Neuronal stem cell (in vitro differentiated cells): ENCODE results near the gene MOCOS.

Source experiments
- DNase-seq: peaks from one replicate; pipeline ENCODE4 v3.0.0-alpha.2; 2013; ENCODE audit warnings: low spot score
- H2AFZ ChIP-seq: one replicate; pipeline ENCODE4 v1.6.1; 2013; ENCODE audit warnings: mild to moderate bottlenecking, low read length, inconsistent platforms
- H2AK5ac ChIP-seq: 2 replicates; pipeline ENCODE4 v1.6.1; 2013; ENCODE audit warnings: low read depth, mild to moderate bottlenecking, inconsistent platforms, low read length, moderate library complexity, mixed read lengths
- H2BK120ac ChIP-seq: 2 replicates; pipeline ENCODE4 v1.6.1; 2013; ENCODE audit warnings: low read depth, mild to moderate bottlenecking, inconsistent platforms, low read length, moderate library complexity, mixed read lengths
- H2BK12ac ChIP-seq: one replicate; pipeline ENCODE4 v1.6.1; 2013; ENCODE audit warnings: low read length, inconsistent platforms
- H2BK15ac ChIP-seq: 2 replicates; pipeline ENCODE4 v1.6.1; 2013; ENCODE audit warnings: mild to moderate bottlenecking, low read length, inconsistent platforms, mixed read lengths
- H2BK5ac ChIP-seq: one replicate; pipeline ENCODE4 v1.6.1; 2013; ENCODE audit warnings: inconsistent platforms, mild to moderate bottlenecking, low read length, moderate library complexity
- H3K14ac ChIP-seq: one replicate; pipeline ENCODE4 v1.6.1; 2013; ENCODE audit warnings: low read length, inconsistent platforms
- H3K18ac ChIP-seq: 2 replicates; pipeline ENCODE4 v1.6.1; 2013; ENCODE audit warnings: low read length, inconsistent platforms
- H3K23ac ChIP-seq: 2 replicates; pipeline ENCODE4 v1.6.1; 2013; ENCODE audit warnings: low read depth, mild to moderate bottlenecking, mixed read lengths, low read length, inconsistent platforms; ENCODE audit not compliant: poor library complexity
- H3K27ac ChIP-seq: replicated peaks from 3 replicates; pipeline ENCODE4 v1.5.1; 2013; ENCODE audit warnings: low read length, inconsistent platforms
- H3K27me3 ChIP-seq, 3 experiments: 2 replicates each; pipeline ENCODE4 v1.6.1; 2013; ENCODE audit warnings: low read length in 3 of 3, mild to moderate bottlenecking in 2 of 3, inconsistent platforms in 1 of 3, low read depth in 1 of 3, mixed read lengths in 1 of 3, moderate library complexity in 1 of 3; ENCODE audit not compliant: control insufficient read depth in 3 of 3, insufficient read depth in 3 of 3
- H3K36me3 ChIP-seq, 2 donors: replicated peaks in 1 of 2; 2 replicates each; pipeline ENCODE4 v1.6.1; 2013; ENCODE audit warnings: low read length in 2 of 2; ENCODE audit not compliant: control insufficient read depth in 2 of 2, insufficient read depth in 2 of 2
- H3K4ac ChIP-seq: 2 replicates; pipeline ENCODE4 v1.6.1; 2013; ENCODE audit warnings: inconsistent platforms, mild to moderate bottlenecking, low read length, moderate library complexity
- H3K4me1 ChIP-seq, 2 donors: 1 replicate in 1 of 2; 2 replicates in 1 of 2; pipeline ENCODE4 v1.6.1; 2013; ENCODE audit warnings: low read length in 2 of 2, low read depth in 1 of 2; ENCODE audit not compliant: control insufficient read depth in 2 of 2, insufficient read depth in 1 of 2
- H3K4me2 ChIP-seq: one replicate; pipeline ENCODE4 v1.6.1; 2013; ENCODE audit warnings: mild to moderate bottlenecking, low read length, inconsistent platforms; ENCODE audit not compliant: insufficient read depth, poor library complexity, severe bottlenecking
- H3K4me3 ChIP-seq, 2 donors: 2 replicates each; pipeline ENCODE4 v1.5.1; 2013; ENCODE audit warnings: low read length in 2 of 2, mild to moderate bottlenecking in 2 of 2, inconsistent platforms in 1 of 2, moderate library complexity in 1 of 2
- H3K79me1 ChIP-seq: one replicate; pipeline ENCODE4 v1.6.1; 2013; ENCODE audit warnings: low read depth, mild to moderate bottlenecking, inconsistent platforms, low read length, moderate library complexity
- H3K9ac ChIP-seq: one replicate; pipeline ENCODE4 v1.6.1; 2013; ENCODE audit warnings: mild to moderate bottlenecking, low read depth, low read length, inconsistent platforms; ENCODE audit not compliant: poor library complexity
- H3K9me3 ChIP-seq, 2 donors: replicated peaks in 1 of 2; 2 replicates each; pipeline versions ENCODE3 to v1.6.1; 2013; ENCODE audit warnings: low read length in 2 of 2, mild to moderate bottlenecking in 2 of 2, inconsistent platforms in 1 of 2, low read depth in 1 of 2, mixed read lengths in 1 of 2, moderate library complexity in 1 of 2; ENCODE audit not compliant: control insufficient read depth in 2 of 2, insufficient read depth in 1 of 2
- H4K8ac ChIP-seq: one replicate; pipeline ENCODE4 v1.6.1; 2013; ENCODE audit warnings: low read depth, mild to moderate bottlenecking, inconsistent platforms, low read length, moderate library complexity
- H4K91ac ChIP-seq: one replicate; pipeline ENCODE4 v1.6.1; 2013; ENCODE audit warnings: low read length, low read depth, mild to moderate bottlenecking, inconsistent platforms; ENCODE audit not compliant: poor library complexity
- WGBS, 2 donors: extraction: QIAGEN DNeasy Blood & Tissue Kit; methylation state at CpG; one replicate each; pipeline ENCODE4 v1.1.7; 2013; ENCODE audit warnings: missing lambda C conversion rate in 2 of 2, mixed read lengths in 1 of 2; ENCODE audit not compliant: insufficient read length in 2 of 2, insufficient replicate concordance in 1 of 2; ENCODE audit errors: extremely low coverage in 2 of 2; 5-methylcytosine and 5-hydroxymethylcytosine counted together

Gene MOCOS

GRCh38 chr18:36186461-36187192 is 670 bp upstream of the MOCOS start:
- peaks cover 0 to 2% of the 10 kb centered on the region in 2 donors for H3K4me1 ChIP-seq
- WGBS, 2 donors = no CpG with 5 or more reads among the region's 47 CpGs
- H3K27me3 ChIP-seq = peaks cover 21 to 51% (median 41%) of the 10 kb centered on the region in 3 experiments
- no peak overlapping the region for H2AK5ac ChIP-seq
- H3K18ac ChIP-seq = peak overlapping the region; percentile 21
- no peak overlapping the region for H3K23ac ChIP-seq
- no peak overlapping the region for H2BK12ac ChIP-seq
- H3K4ac ChIP-seq = no peak overlapping the region
- no peak overlapping the region for H2BK5ac ChIP-seq
- H4K91ac ChIP-seq = no peak overlapping the region
- peak overlapping the region; percentile 65 to 81 for H3K4me3 ChIP-seq
- no peak overlapping the region for H3K14ac ChIP-seq
- no peak overlapping the region for H2BK120ac ChIP-seq
- H2BK15ac ChIP-seq = no peak overlapping the region
- no peak overlapping the region for H4K8ac ChIP-seq
- H3K79me1 ChIP-seq = no peaks in the 10 kb centered on the region
- peak overlapping the region; percentile 97 for H3K4me2 ChIP-seq
- peak overlapping the region; percentile 97 for H2AFZ ChIP-seq
- H3K27ac ChIP-seq = no peak overlapping the region
- H3K9ac ChIP-seq = peak overlapping the region; percentile 24
- no peaks in the 10 kb centered on the region for H3K36me3 ChIP-seq
- H3K9me3 ChIP-seq = no peaks in the 10 kb centered on the region
- no peak for DNase-seq

- H3K27me3 ChIP-seq = peaks cover 21 to 51% (median 41%) of the 10 kb centered on the region in 3 experiments
Measured at GRCh38 chr18:36187826-36188721, 777 bp downstream of the MOCOS start.

DNA sequence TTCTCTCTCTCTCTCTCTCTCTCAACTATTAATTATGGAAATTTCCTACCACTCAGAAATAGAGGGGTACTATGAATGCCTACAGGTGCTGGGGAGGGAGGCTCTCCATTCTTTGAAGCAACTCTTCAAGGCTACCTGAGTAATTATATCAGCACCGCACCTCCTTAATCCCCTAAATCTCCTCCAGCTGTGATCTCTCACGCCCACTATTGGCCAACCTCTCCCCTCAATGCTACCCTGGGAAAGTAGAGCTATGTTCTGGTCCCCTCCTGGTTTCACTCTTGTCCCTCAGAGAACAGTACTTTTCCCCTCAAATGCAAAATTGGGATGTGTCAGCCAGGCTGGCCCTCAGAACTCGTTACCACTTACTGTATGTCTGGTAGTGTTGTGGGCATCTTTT is 1.6 kb downstream of the MOCOS start:
- Histone ChIP-seq H2BK120ac (no peak overlapping the region), H4K91ac (no peak overlapping the region), H3K18ac (no peak overlapping the region), H3K4ac (no peak overlapping the region), H3K4me3 (no peak overlapping the region), H4K8ac (no peak overlapping the region), H3K27me3 (peaks cover 21 to 51% (median 41%) of the 10 kb centered on the region in 3 experiments), H2BK15ac (no peak overlapping the region), H3K14ac (no peak overlapping the region), H3K9ac (no peak overlapping the region), H3K9me3 (no peaks in the 10 kb centered on the region), H2BK5ac (no peak overlapping the region), H3K4me2 (no peak overlapping the region), H2BK12ac (no peak overlapping the region), H3K23ac (no peak overlapping the region), H2AFZ (no peak overlapping the region), H3K36me3 (no peaks in the 10 kb centered on the region), H3K27ac (no peak overlapping the region), H3K79me1 (no peaks in the 10 kb centered on the region), H3K4me1 (peaks cover 0 to 2% of the 10 kb centered on the region in 2 donors), H2AK5ac (no peak overlapping the region)
- no peak for DNase-seq
- no CpG with 5 or more reads among the region's 3 CpGs for WGBS, 2 donors

More at GRCh38 chr18:36187826-36188721, 777 bp downstream of the MOCOS start:
- Histone ChIP-seq H2AFZ (peak overlapping the region; percentile 97), H3K14ac (no peak overlapping the region), H3K79me1 (no peaks in the 10 kb centered on the region), H2BK15ac (no peak overlapping the region), H2BK120ac (no peak overlapping the region), H3K9me3 (no peaks in the 10 kb centered on the region), H2AK5ac (no peak overlapping the region), H4K91ac (no peak overlapping the region), H2BK12ac (no peak overlapping the region), H3K9ac (peak overlapping the region; percentile 56), H2BK5ac (no peak overlapping the region), H3K23ac (peak overlapping the region; percentile 39), H3K4me2 (peak overlapping the region; percentile 97), H3K4me1 (peaks cover 0 to 2% of the 10 kb centered on the region in 2 donors), H3K4ac (no peak overlapping the region), H3K18ac (peak overlapping the region; percentile 81), H4K8ac (no peak overlapping the region), H3K36me3 (no peaks in the 10 kb centered on the region), H3K27ac (no peak overlapping the region), H3K4me3 (peak overlapping the region; percentile 65 to 81)
- WGBS, 2 donors = no CpG with 5 or more reads among the region's 43 CpGs
- no peak for DNase-seq

GRCh38 chr18:36189486-36189885 is 2.2 kb downstream of the MOCOS start:
- no peak overlapping the region for H3K9ac ChIP-seq
- H3K4me3 ChIP-seq = no peak overlapping the region
- H2AFZ ChIP-seq = no peak overlapping the region
- no peak overlapping the region for H4K8ac ChIP-seq
- H3K4me2 ChIP-seq = no peak overlapping the region
- H3K9me3 ChIP-seq = no peaks in the 10 kb centered on the region
- no peak overlapping the region for H3K14ac ChIP-seq
- no peak overlapping the region for H4K91ac ChIP-seq
- H2BK120ac ChIP-seq = no peak overlapping the region
- no peak overlapping the region for H2BK5ac ChIP-seq
- DNase-seq = no peak
- H3K18ac ChIP-seq = no peak overlapping the region
- H3K23ac ChIP-seq = no peak overlapping the region
- H3K27me3 ChIP-seq = peaks cover 21 to 51% (median 39%) of the 10 kb centered on the region in 3 experiments
- H3K36me3 ChIP-seq = no peaks in the 10 kb centered on the region
- no CpG with 5 or more reads among the region's 4 CpGs for WGBS, 2 donors
- no peak overlapping the region for H3K27ac ChIP-seq
- H2BK12ac ChIP-seq = no peak overlapping the region
- H3K4me1 ChIP-seq = peaks cover 0 to 2% of the 10 kb centered on the region in 2 donors
- H2AK5ac ChIP-seq = no peak overlapping the region
- H3K4ac ChIP-seq = no peak overlapping the region
- no peaks in the 10 kb centered on the region for H3K79me1 ChIP-seq
- H2BK15ac ChIP-seq = no peak overlapping the region
